ENCODE measurements around the gene IQSEC3. TPM values are rescaled to one million over a fixed set of nuclear protein-coding genes. Genes with fewer than 3 reads are reported as not detected.

The IQSEC3 gene
- total and polyA plus RNA-seq, 2 of the 13 experiments (the other 11 are each of a cell fraction or from before 2014, with no cell fraction given): not detected

GRCh38 chr12:143964-144649 lies 77.5 kb downstream of the IQSEC3 start (continued):
- TF ChIP-seq KDM2A (CRISPR knock-in tag; IDR thresholded peaks at IDR 0.05; ENCODE audit: borderline replicate concordance, low read depth) (0 out of 2 replicates have a peak, but pooled peaks have one; percentile 24), ZNF790 (CRISPR knock-in tag; IDR thresholded peaks at IDR 0.05; ENCODE audit: borderline replicate concordance) (no peak), ZNF3 (CRISPR knock-in tag; IDR thresholded peaks at IDR 0.05) (no peak), SAP130 (CRISPR knock-in tag; IDR thresholded peaks at IDR 0.05; ENCODE audit: low read depth) (peak; percentile 55; the same call in 1 of the 2 replicates), NFKB2 (CRISPR knock-in tag; IDR thresholded peaks at IDR 0.05; ENCODE audit: borderline replicate concordance) (peak; percentile 44; the same call in 1 of the 2 replicates), ZNF414 (CRISPR knock-in tag; IDR thresholded peaks at IDR 0.05) (no peak), ZFX (CRISPR knock-in tag; IDR thresholded peaks at IDR 0.05; ENCODE audit: low read depth) (peak; percentile 60), YY1 (IDR thresholded peaks at IDR 0.05; ENCODE audit: insufficient read depth, insufficient replicate concordance, low read depth, low read length) (peak; percentile 40), TARDBP (CRISPR knock-in tag; IDR thresholded peaks at IDR 0.05) (peak; percentile 21; the same call in 1 of the 2 replicates), ZFY (CRISPR knock-in tag; IDR thresholded peaks at IDR 0.05) (peak; percentile 46; the same call in 1 of the 2 replicates), KDM1A (CRISPR knock-in tag; IDR thresholded peaks at IDR 0.05) (no peak), FOSL2 (CRISPR knock-in tag; IDR thresholded peaks at IDR 0.05) (peak; percentile 72), MAX (IDR thresholded peaks at IDR 0.05) (0 out of 2 replicates have a peak, but pooled peaks have one; percentile 26), MAZ (IDR thresholded peaks at IDR 0.05; ENCODE audit: borderline replicate concordance, low read depth, low read length) (no peak), MAZ (CRISPR knock-in tag; IDR thresholded peaks at IDR 0.05; ENCODE audit: low read depth) (0 out of 2 replicates have a peak, but pooled peaks have one; percentile 32), HNF4A (CRISPR knock-in tag; IDR thresholded peaks at IDR 0.05) (peak; percentile 86), ZNF687 (CRISPR knock-in tag; IDR thresholded peaks at IDR 0.05) (peak; percentile 51), SSRP1 (CRISPR knock-in tag; IDR thresholded peaks at IDR 0.05) (no peak), ZNF280D (CRISPR knock-in tag; IDR thresholded peaks at IDR 0.05) (0 out of 2 replicates have a peak, but pooled peaks have one; percentile 31), TAF1 (CRISPR knock-in tag; IDR thresholded peaks at IDR 0.05) (peak; percentile 20; the same call in 1 of the 2 replicates)
- TF ChIP-seq, protein P1, sequence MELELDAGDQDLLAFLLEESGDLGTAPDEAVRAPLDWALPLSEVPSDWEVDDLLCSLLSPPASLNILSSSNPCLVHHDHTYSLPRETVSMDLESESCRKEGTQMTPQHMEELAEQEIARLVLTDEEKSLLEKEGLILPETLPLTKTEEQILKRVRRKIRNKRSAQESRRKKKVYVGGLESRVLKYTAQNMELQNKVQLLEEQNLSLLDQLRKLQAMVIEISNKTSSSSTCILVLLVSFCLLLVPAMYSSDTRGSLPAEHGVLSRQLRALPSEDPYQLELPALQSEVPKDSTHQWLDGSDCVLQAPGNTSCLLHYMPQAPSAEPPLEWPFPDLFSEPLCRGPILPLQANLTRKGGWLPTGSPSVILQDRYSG (CRISPR knock-in tag; IDR thresholded peaks at IDR 0.05): no peak
